Activated CD4-positive, alpha-beta T cell treated with anti-CD3 and anti-CD28 coated beads, Interleukin-2, Interleukin-4, amounts not matched to agents 100 ng/mL and 50 ng/mL, durations not matched to agents 16 hours and 8 hours (primary cell): ENCODE data around the gene PLEKHH3.
"Not testable (repeated sequence)": the region's sequence is repeated elsewhere in the genome, so short reads cannot be mapped to it uniquely, and the experiment has no call there.

Experiments used
- DNase-seq: peaks from one replicate; pipeline ENCODE4 v3.0.0-alpha.2; 2020; ENCODE audit warnings: low spot score

PLEKHH3 gene

DNA sequence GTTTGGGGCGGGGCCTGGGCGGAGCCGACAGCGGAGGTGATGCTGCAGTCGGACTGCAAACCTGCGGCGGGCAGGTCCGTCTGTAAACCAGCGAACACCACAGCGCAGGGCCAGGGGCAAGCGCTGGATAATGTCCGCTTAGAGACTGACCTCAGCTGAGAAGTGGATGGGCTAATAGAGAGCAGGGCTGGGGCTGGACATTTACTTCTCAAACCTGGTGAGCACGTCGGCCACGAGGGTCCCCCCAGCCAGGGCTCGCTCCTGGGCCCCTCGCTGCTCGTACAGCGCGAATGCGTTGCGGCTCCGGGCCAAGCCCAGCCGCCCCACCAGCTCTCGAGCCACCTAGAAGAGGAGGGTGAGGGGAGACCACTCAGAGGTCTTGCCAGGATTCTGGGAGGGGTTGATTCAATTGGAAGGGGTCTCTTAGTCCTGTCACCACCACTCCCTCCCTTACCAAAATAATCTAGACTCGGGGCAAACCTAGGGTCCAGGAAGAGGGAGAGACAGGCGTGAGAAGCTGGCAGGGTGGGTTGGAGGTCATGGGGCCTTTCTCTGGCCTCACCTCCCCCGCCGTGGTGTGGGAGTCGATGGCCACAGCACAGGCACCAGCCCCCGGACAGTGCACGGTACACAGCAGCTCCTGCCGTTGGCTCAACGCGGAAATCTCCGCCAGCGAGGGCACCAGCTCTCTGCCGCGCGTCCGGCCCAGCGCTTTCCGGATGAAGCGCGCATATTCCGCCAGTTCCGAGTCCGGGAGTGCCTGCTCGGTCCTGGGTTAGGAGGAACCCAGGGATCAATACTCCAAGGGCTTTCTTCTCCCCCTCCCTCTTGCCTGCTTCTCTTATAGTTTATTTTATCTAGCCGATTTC, 5.8 kb downstream of the PLEKHH3 start:
- DNase-seq = no peak

DNA sequence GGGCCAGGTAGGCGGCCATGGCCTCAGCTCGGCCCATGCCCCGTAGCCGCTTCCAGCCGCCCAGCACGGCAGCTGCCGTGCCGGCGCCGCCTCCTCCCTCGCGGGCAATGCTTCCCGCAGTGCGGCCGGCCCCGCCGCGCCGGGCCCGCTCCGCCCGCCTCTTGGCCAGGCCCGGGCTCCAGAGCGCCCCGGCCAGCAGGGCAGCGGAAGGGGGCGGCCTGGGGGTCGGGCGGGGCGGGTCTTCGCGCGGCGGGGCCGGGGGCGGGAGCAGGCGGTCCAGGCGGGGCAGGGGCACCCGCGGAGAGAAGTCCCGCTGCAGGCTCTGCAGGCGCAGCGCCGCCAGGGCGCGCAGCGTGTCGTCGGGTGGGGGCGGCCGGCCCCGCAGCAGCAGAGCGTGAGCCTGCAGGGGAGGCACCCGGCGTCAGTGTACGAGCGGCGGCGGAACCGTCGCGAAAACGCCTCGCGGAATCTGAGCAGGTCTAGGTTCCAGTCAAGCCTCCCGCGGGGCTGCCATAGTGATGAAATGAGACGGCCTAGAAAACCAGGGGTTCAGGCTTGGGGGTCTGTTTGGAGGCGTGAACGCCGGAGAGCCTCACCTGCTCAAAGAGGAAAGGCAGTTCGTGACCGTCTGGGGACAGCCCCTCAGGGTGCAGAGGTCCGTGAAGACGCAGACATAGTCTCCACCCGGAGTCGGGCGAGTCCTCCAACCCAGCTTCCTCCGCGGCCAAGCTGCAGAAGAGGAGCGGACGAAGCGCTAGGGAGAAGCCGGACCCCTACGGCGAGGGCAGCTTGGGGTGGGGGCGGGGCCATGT, 6.6 kb downstream of the PLEKHH3 start:
- DNase-seq = no peak

DNA sequence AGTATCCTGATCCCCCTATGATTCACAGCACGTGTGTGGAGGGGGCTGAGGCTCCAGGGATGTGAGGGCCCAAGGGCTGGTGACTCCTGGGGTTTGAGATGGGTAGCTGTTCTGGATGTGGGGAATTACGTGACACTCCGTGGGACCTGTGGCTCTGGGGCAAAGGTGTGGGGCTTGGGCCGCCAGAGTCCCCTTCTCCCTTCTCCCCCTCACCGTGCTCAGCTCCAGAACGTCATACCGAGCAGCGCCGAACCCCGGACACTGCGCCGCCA, 7.2 kb downstream of the PLEKHH3 start:
- DNase-seq = no peak

DNA sequence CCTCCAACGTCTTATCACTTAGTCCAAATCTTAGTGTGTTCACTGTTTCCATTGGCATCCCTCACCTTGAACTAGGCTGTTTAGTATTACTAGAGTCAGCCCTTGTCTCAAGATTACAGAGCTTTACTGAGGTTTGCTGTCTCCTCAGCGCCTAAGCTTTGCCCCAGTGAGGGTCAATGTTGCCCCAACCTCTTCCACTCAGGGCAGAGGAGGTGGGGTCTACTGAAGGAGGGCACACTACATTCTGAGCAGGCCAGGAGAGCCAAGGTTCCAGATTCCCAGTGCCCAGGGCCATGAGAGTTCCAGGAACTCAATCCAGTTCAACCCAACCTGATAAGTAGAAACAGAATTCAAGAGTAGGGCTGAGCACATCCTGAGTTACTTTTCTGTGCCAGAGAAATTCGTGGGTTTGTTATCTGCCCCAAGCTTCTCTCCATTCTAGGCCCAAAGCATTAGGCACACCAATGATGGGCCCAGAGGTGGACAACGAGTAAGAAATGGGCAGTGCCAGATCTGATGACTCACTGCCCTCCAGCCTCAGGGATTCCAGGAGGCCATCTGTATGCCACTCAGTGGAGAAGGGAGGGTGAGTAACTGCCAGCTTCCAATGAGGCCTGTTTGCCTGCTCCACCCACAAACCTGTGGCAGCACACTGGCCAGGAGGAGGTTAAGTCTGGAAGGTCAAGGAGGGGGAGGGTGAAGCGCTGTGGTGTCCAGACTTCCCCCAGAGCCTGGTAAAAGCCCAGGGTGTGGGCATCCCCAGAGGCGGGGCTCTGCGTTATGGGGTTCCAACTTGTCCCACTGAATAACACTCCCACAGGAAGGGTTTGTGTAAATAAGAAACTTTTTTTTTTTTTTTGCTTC, 9.5 kb downstream of the PLEKHH3 start:
- DNase-seq = no peak

DNA sequence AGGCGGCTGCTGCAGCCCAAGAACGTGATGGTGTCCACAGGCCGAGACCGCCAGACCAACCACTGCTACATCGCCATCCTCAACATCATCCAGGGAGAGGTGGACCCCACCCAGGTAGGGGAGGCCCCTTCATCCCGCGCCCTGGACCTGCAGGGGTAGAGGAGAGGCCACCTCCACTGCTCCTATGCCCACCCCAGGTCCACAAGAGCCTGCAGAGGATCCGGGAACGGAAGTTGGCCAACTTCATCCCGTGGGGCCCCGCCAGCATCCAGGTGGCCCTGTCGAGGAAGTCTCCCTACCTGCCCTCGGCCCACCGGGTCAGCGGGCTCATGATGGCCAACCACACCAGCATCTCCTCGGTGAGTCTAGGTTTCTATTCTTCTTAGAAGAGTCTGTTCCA, 10.7 kb downstream of the PLEKHH3 start:
- DNase-seq = not testable (repeated sequence)

DNA sequence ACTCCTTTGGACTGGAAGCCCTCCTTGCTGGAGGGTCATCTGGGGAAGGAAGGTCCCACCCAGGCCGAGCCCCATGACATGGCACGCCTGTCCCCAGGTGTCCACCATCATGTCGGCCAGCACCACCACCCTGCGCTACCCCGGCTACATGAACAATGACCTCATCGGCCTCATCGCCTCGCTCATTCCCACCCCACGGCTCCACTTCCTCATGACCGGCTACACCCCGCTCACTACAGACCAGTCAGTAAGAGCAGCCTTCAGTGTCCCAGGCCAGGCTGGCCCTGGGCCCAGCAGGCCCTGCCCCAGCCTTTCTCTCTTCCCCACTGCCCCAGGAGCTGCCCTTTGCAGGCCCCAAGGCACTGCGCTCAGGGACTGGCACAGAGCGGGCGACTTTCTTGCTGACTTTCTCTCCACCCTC, 11.2 kb downstream of the PLEKHH3 start:
- no peak for DNase-seq

DNA sequence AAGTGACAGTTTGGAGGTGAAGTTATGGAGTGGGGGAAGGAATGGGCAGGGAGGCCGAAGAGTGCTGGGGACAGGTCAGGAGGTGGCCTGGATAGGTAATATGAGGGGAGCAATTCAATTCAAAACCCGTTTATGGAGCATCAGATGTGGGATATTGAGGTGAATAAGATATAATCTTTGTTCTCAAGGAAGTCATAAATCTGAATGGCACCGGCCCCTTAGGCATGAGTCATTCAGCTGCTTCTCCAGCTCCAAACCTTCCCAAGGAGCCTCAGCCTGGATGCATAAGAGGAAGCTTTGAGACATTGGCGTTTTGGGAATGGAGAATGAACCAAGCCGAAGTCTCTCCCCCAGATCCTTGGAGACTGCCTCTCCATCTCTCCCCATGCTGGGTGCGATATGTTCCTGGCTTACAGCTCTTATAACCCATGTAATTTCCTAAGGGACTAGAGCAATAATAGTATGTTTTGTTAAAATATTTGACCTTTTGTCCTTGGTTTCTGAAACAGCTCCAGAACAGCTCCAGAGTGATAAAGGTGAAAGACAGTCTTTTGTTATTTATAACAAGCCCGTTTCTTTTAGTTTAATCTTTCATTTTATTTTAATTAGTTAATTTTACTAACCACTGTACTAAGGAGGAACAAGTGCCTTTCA, 16.0 kb downstream of the PLEKHH3 start:
- no peak for DNase-seq

DNA sequence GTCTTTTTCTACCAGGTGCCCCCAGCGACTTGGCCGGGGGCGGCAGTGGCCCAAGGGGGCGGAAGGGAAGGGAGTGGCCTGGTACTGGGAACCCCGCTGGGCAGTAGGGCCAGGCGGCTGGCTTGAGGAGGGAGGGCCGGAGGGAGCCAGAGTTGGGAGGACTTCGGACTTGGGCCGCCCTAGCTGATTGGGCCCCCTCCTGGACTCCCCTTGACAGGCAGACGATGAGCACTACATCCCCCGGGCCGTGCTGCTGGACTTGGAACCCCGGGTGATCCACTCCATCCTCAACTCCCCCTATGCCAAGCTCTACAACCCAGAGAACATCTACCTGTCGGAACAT, 16.9 kb downstream of the PLEKHH3 start:
- DNase-seq = not testable (repeated sequence)

DNA sequence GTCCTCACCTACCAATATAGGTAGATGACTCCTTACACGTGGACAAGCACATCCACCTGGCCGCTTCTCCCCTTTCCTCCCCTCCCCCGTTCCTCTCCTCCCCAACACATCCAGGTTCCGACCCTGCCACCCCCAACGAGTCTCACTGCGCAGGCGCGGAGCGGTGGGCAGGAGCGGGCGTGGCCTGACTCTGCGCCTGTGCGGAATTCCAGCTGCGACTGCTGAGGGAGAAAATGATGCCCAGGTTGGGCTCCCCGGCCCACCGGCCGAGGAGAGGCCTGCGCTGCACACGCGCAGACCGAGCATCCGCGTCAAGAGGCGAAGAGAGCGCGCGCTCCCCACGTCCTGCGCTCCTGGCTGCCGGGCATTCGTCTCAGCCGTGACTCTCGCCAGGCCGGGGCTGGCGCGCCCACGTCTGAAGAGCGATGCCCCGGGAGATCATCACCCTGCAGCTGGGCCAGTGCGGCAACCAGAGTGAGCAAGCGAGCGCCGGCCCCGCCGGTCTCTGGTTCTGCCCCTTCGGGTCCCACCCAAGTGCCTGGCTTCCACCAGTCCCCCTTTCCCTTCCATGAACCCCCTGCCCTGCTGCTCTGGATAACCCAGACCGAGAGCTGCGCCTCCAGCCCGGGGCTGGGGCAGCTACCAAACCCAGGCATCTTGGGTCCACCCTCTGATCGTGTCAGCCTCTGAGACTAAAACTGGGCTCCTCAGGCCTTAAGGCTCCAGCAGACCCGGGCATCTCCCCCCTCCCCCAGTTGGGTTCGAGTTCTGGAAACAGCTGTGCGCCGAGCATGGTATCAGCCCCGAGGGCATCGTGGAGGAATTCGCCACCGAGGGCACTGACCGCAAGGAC, 17.5 kb downstream of the PLEKHH3 start, which contains the start of gene TUBG2:
Gene TUBG2 (plus strand): TSS at position 206 of the 853 bp plus-strand sequence. CDS start 220 bp downstream, at position 426.
- peak; percentile 66 for DNase-seq

DNA sequence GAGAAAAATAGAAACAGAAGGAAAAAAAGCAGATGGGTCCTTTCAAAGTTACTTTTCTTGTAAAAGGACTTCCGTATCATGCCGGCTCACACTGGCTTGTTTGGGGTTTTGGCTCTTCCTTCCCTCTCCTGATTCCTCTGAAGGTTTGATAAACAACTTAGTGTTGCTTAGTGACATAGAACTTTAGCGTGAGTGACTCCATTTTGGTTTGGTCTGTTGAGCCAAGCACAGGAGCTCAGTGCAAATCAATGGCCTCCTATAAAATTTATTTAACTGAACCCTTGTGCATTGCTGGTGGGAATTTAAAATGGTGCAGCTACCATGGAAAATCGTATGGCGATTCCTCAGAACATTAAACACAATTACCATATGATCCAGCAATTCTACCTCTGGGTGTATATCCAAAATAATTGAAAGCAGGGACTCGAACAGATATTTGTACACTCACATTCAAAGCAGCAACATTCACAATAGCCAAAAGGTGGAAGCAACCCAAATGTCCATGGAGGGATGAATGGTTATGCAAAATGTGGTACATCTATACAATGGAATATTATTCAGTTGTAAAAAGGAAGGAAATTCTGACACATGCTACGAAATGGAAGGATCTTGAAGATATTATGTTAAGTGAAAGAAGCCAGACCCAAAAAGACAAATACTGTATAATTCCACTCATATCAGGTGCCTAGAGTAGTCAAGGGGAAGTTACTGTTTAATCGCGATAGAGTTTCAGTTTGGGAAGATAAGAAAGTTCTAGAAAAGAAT, 18.8 kb downstream of the PLEKHH3 start:
- no peak for DNase-seq

DNA sequence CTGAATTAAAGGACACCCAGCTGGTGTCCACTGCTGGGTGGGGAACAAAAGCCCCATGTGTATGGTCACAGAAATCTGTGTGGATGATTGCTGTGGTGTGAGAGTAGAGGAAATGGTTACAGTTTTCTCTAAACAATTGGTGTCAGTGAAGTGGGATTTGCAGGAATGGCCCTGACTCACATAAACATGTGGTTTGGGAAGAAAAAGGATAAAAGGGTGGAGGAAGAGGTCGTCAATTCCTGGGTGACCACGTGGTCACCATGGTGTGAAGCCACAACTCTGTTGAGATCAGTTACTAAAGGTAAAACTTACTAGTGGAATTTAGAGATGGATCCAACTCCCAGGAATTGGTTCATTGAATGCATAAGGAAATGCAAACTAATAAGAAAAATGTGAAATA, 21.3 kb downstream of the PLEKHH3 start:
- no peak for DNase-seq

DNA sequence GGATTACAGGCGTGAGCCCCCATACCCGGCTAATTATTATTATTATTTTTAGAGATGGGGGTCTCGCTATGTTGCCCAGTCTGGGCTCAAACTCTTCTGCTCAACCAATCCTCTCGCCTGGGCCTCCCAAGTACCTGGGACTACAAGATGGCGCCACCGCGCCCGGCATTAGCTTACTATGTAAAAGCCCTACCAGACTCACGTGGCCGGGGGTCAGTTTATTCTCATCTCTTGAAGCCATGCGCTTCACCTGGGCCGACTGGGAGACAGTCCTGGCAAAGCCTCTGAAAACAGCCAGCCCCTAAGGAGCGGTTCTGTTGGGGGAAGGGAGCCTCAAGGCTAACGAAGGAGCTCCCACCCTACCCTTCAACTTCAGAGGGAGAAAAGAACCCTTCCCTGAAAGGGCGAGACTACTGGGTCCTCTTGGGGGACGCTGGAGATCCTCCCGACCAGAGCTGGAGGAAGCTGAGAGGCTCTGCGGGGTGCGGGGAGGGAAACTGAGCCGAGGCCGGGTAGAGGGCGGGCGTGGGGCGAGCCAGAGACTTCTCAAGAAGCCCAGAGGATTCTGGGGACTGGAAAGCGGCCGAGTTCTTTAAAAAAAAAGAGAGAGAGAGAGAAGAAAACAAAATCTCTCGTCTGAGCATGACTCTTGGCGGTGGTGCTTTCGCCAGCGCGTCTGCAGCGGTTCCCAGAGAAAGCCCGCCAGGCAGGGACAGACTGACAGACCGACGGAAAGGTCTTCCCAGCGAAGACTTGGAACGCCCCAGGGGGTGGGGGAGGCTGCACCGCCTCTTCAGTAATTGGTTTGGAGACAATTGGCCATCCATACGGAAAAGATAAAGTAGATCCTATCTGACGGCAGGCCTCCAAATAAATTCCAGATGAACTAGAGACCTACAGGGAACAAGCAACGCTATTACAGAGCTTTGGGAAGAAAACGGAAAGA, 23.3 kb downstream of the PLEKHH3 start:
- DNase-seq = no peak

DNA sequence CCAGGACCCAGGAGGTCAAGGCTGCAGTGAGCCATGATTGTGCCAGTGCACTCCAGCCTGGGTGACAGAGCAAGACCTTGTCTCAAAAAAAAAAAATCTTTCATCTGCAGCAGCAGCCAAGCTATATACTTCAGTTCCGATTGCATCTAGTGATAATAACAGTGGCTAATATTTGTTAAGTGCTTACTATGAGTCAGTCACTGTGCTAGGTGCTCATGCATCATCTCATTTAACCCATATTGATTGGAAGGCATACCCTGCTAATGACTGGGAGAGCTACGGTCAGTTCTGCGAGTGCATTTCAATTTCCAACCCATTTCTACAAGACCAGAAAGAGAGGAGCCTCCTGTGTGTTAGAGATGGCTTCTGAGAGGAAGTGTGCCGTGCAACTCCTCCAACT, 25.4 kb downstream of the PLEKHH3 start:
- DNase-seq = no peak

DNA sequence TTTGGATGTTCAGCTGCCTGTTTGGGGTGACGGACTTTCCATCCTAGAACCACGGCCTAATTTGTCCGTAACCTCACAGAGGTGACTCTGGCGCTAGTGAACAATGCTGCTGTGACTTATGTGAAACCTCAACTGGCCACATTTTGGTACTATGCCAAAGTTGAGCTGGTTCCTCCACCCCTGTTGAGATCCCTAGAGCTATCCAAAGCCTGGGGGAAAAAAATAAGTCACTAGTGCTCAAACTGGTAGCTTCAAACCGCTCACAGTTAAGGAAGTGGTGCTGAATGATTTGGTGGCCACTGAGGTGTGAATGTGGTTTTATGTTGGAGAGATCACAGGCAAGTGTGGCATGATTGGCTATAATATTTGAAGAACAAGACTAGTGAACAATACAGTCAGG, 29.0 kb downstream of the PLEKHH3 start:
- no peak for DNase-seq

DNA sequence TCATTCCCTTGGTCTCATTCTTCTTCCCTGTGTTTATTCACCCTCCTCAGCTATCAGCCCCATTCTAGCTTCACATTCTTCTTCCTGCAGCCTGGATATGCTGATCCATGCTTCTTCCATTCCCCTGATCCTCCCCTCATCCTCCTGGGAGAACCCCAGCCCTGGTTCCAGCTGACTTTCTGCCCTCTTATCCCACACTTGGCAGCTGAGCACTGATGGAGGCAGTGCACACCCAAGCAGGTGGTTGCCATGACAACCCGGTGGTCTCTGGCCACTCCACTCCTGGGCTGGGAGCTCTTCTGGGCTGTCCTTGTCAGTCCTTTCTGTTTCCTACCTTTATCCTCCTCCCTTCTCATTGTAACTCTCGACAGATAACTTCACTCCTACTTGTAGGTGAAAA, 34.5 kb downstream of the PLEKHH3 start:
- no peak for DNase-seq

DNA sequence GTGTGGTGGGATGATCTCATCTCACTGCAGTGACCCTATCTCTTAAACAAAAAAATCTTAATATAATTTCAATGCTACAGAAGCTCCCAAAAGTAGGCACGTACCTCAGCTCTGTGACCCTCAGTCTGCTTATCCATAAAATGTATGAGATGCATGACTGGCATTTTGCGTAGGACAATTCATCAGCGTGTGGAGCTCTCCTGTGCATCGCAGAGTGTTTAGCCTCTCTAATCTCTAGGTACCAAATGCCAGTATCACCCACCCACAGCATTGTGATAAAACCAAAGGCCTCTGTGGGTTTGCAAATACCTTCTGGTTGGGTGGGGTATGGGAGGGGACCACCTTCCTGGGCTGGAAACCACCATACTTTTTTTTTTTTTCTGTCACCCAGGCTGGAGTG, 36.7 kb downstream of the PLEKHH3 start:
- DNase-seq = no peak

DNA sequence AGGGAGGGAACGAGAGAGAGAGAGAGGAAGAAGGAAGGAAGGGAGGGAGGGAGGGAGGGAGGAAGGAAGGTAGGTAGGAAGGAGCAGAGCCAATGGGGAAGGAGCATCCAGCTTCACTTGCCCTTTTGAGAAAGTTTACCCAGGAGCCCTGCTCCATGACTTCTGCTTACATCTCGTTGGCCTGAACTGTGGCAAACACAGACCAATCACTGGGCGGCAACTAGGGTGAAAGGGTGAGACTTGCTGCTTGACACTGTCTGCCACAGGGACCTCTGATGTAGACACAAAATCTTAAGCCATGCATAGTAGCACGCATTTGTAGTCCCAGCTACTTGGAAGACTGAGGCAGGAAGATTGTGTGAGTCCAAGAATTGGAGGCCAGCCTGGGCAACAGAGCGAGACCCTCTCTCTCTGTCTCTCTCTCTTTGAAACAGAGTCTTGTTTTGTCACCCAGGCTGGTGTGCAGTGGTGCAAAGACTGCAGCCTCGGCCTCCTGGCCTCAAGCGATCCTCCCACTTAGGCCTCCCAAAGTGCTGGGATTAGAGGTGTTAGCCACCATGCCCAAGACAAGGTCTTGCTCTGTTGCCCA, 37.2 kb downstream of the PLEKHH3 start:
- DNase-seq = no peak

DNA sequence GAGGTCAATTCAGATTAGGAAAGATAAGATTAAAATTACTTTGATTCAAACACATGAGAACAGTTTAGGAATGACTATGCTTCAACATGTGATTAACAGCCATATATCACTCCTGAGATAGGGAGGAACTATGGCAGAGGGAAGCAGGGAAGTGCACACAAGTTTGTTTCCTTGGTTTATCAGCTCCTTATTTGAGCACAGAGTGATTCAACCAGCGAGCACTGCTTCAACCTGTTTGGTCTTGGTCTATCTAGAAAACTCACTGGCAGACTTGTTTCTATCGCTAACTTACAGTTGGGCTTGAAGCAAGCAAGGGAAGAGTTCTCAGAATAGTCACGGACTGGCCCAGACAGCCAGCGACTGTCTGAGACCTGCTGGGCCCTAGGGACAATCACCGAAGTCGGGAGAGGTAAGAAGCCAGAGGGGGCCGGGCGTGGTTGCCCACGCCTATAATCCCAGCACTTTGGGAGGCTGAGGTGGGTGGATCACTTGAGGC, 43.8 kb downstream of the PLEKHH3 start:
- DNase-seq = no peak
